Measurements from ENCODE around the gene KMT2A.
"Not testable (repeated sequence)": the region's sequence is repeated elsewhere in the genome, so short reads cannot be mapped to it uniquely, and the experiment has no call there.

KMT2A gene

DNA sequence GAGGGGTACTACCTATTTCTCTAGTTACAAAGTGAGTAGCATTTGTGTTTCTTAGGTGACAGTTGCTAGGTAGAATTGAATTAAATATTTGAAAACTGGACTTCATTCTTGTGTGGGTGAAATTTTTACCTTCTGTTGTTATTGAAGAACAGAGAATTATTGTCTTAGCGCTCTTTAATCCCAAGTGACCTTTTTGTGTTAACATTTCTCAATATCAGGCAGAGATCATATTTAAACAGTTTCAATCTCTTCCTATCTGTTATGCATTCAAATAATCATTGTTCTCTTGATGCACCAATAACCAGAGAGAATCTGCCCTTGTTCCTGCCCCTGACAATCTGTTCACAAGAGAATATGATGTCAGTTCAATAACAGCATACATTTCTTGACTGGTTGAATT, 14.2 kb downstream of the KMT2A start:
- H3K9ac ChIP-seq (ENCODE audit: low read depth, low read length) = no peak overlapping the region
- no peaks in the 10 kb centered on the region for H3K4me1 ChIP-seq (ENCODE audit: control insufficient read depth, insufficient read depth, low read length)
- H3K36me3 ChIP-seq (ENCODE audit: control insufficient read depth, insufficient read depth, low read length) = no peaks in the 10 kb centered on the region
- no peaks in the 10 kb centered on the region for H3K9me3 ChIP-seq (ENCODE audit: control insufficient read depth, insufficient read depth, low read length)
- no peak overlapping the region for H3K4me3 ChIP-seq (ENCODE audit: low read depth, low read length)
- no peaks in the 10 kb centered on the region for H3K27me3 ChIP-seq (ENCODE audit: control insufficient read depth, insufficient read depth, low read length)

DNA sequence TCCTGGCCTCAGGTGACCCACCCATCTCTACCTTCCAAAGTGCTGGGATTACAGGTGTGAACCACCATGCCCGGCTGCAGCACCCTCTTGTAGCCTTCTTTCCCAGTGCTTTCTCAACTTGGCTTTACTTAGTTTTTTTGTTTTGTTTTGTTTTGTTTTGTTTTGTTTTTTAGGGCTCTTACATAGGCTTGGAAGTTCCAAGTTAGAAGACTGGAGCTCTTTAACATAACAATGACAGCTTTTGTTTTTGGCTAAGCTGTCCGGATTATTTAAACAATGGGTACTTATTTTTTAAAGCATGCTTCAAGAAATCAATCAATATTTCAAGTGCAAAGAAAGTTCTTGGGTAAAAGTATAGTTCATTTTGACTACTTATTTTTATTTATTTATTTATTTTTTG, 25.9 kb downstream of the KMT2A start:
- Histone ChIP-seq H3K4me3 (ENCODE audit: low read depth, low read length) (no peak overlapping the region), H3K9ac (ENCODE audit: low read depth, low read length) (no peak overlapping the region), H3K36me3 (ENCODE audit: control insufficient read depth, insufficient read depth, low read length) (no peaks in the 10 kb centered on the region), H3K27me3 (ENCODE audit: control insufficient read depth, insufficient read depth, low read length) (no peaks in the 10 kb centered on the region), H3K4me1 (ENCODE audit: control insufficient read depth, insufficient read depth, low read length) (no peaks in the 10 kb centered on the region), H3K9me3 (ENCODE audit: control insufficient read depth, insufficient read depth, low read length) (no peaks in the 10 kb centered on the region)

DNA sequence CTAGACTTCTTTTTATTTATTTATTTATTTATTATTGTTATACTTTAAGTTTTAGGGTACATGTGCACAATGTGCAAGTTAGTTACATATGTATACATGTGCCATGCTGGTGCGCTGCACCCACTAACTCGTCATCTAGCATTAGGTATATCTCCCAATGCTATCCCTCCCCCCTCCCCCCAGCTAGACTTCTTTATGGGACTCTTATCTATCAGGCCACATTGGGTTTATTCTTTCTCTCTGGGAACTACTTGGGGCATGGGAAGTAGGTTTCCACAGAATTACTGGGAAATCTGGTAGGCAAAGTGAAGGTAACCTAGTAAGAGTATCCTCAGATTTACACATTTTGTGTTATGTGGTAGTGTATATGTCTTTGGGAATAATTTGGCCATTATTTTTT, 32.7 kb downstream of the KMT2A start:
- H3K4me1 ChIP-seq (ENCODE audit: control insufficient read depth, insufficient read depth, low read length); H3K9ac ChIP-seq (ENCODE audit: low read depth, low read length); H3K4me3 ChIP-seq (ENCODE audit: low read depth, low read length); H3K27me3 ChIP-seq (ENCODE audit: control insufficient read depth, insufficient read depth, low read length); H3K9me3 ChIP-seq (ENCODE audit: control insufficient read depth, insufficient read depth, low read length): not testable (repeated sequence)
- peaks cover 10% of the 10 kb centered on the region for H3K36me3 ChIP-seq (ENCODE audit: control insufficient read depth, insufficient read depth, low read length)

DNA sequence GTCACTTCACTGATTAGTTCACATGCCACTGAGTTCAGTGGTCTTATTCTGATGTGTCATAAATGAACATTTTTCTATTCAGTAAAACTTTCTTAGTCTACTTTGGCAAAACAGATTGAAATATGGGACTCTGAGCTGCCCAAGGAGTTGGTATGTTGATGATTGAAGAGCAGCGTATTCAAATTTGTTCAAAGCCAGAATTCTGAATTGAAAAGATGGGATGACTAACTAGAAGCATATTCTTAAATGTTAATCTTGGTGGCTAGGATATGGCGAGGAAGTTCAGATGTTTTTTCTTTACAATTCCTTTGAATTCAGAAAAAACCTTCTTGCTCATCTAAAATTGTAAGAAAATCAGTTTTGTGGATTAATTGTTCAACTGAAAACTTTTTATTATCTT, 34.7 kb downstream of the KMT2A start:
- peaks cover 10% of the 10 kb centered on the region for H3K36me3 ChIP-seq (ENCODE audit: control insufficient read depth, insufficient read depth, low read length)
- H3K9ac ChIP-seq (ENCODE audit: low read depth, low read length) = no peak overlapping the region
- H3K9me3 ChIP-seq (ENCODE audit: control insufficient read depth, insufficient read depth, low read length) = no peaks in the 10 kb centered on the region
- H3K4me1 ChIP-seq (ENCODE audit: control insufficient read depth, insufficient read depth, low read length) = no peaks in the 10 kb centered on the region
- H3K27me3 ChIP-seq (ENCODE audit: control insufficient read depth, insufficient read depth, low read length) = no peaks in the 10 kb centered on the region
- H3K4me3 ChIP-seq (ENCODE audit: low read depth, low read length) = no peak overlapping the region

- Histone ChIP-seq H3K4me1 (ENCODE audit: control insufficient read depth, insufficient read depth, low read length) (no peaks in the 10 kb centered on the region), H3K36me3 (ENCODE audit: control insufficient read depth, insufficient read depth, low read length) (peaks cover 26% of the 10 kb centered on the region), H3K27me3 (ENCODE audit: control insufficient read depth, insufficient read depth, low read length) (no peaks in the 10 kb centered on the region), H3K4me3 (ENCODE audit: low read depth, low read length) (no peak overlapping the region), H3K9me3 (ENCODE audit: control insufficient read depth, insufficient read depth, low read length) (no peaks in the 10 kb centered on the region), H3K9ac (ENCODE audit: low read depth, low read length) (no peak overlapping the region)
Measured at GRCh38 chr11:118473537-118473936, 37.2 kb downstream of the KMT2A start.

DNA sequence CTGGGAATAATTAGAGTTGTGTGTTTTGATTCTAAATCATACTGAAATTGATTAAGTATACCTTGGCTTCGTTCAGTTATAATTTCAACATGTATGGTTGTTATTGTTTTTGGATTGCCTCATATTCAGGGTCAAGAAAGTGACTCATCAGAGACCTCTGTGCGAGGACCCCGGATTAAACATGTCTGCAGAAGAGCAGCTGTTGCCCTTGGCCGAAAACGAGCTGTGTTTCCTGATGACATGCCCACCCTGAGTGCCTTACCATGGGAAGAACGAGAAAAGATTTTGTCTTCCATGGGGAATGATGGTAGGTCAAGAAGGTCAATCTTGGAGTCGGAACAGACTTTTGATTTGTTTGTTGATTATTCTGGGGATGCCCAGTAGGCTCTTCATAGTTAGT, 40.4 kb downstream of the KMT2A start:
- Histone ChIP-seq H3K9ac (ENCODE audit: low read depth, low read length) (no peak overlapping the region), H3K27me3 (ENCODE audit: control insufficient read depth, insufficient read depth, low read length) (no peaks in the 10 kb centered on the region), H3K4me1 (ENCODE audit: control insufficient read depth, insufficient read depth, low read length) (no peaks in the 10 kb centered on the region), H3K9me3 (ENCODE audit: control insufficient read depth, insufficient read depth, low read length) (no peaks in the 10 kb centered on the region), H3K4me3 (ENCODE audit: low read depth, low read length) (no peak overlapping the region), H3K36me3 (ENCODE audit: control insufficient read depth, insufficient read depth, low read length) (peaks cover 40% of the 10 kb centered on the region)

DNA sequence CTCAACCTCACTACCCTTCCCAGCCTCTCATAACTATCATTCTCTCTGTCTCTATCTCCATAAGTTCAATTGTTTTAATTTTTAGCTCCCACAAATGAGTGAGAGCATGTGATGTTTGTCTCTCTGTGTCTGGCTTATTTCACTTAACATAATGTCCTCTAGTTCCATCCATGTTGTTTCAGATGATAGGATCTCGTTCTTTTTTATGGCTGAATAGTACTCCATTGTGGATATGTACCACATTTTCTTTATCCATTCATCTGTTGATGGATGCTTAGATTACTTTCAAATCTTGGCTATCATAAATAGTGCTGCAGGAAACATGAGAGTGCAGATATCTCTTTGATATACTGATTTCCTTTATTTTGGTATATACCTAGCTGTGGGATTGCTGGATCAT, 44.9 kb downstream of the KMT2A start:
- not testable (repeated sequence) for H3K4me3 ChIP-seq (ENCODE audit: low read depth, low read length); H3K9ac ChIP-seq (ENCODE audit: low read depth, low read length); H3K4me1 ChIP-seq (ENCODE audit: control insufficient read depth, insufficient read depth, low read length); H3K27me3 ChIP-seq (ENCODE audit: control insufficient read depth, insufficient read depth, low read length); H3K9me3 ChIP-seq (ENCODE audit: control insufficient read depth, insufficient read depth, low read length)
- H3K36me3 ChIP-seq (ENCODE audit: control insufficient read depth, insufficient read depth, low read length) = peaks cover 47% of the 10 kb centered on the region

- Histone ChIP-seq H3K9me3 (ENCODE audit: control insufficient read depth, insufficient read depth, low read length) (no peaks in the 10 kb centered on the region), H3K4me1 (ENCODE audit: control insufficient read depth, insufficient read depth, low read length) (no peaks in the 10 kb centered on the region), H3K27me3 (ENCODE audit: control insufficient read depth, insufficient read depth, low read length) (no peaks in the 10 kb centered on the region), H3K9ac (ENCODE audit: low read depth, low read length) (no peak overlapping the region), H3K4me3 (ENCODE audit: low read depth, low read length) (no peak overlapping the region), H3K36me3 (ENCODE audit: control insufficient read depth, insufficient read depth, low read length) (peaks cover 37% of the 10 kb centered on the region)
Measured at GRCh38 chr11:118484405-118484804, 48.1 kb downstream of the KMT2A start.

DNA sequence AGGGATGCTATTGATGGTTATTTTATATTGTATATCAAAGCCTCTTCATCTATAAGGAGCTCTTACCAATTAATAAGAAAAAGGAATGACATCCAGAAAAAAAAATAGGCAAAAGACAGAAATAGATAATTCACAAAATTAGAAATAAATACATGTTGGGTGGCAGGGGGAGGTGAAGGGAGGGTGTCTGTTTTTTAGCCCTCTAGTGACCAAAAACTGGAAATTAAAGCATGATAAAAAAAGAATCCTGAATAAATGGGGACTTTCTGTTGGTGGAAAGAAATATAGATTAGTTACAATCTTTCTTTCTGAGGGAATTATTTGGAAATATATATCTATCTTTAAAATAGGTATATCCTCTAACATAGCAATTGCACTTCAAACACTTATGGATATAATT, 49.0 kb downstream of the KMT2A start:
- no peaks in the 10 kb centered on the region for H3K4me1 ChIP-seq (ENCODE audit: control insufficient read depth, insufficient read depth, low read length)
- no peak overlapping the region for H3K4me3 ChIP-seq (ENCODE audit: low read depth, low read length)
- H3K9me3 ChIP-seq (ENCODE audit: control insufficient read depth, insufficient read depth, low read length) = no peaks in the 10 kb centered on the region
- peaks cover 41% of the 10 kb centered on the region for H3K36me3 ChIP-seq (ENCODE audit: control insufficient read depth, insufficient read depth, low read length)
- no peaks in the 10 kb centered on the region for H3K27me3 ChIP-seq (ENCODE audit: control insufficient read depth, insufficient read depth, low read length)
- H3K9ac ChIP-seq (ENCODE audit: low read depth, low read length) = no peak overlapping the region

GRCh38 chr11:118488480-118489109, 52.3 kb downstream of the KMT2A start:
- H3K27me3 ChIP-seq (ENCODE audit: control insufficient read depth, insufficient read depth, low read length) = no peaks in the 10 kb centered on the region
- H3K4me3 ChIP-seq (ENCODE audit: low read depth, low read length) = no peak overlapping the region
- no peak overlapping the region for H3K9ac ChIP-seq (ENCODE audit: low read depth, low read length)
- no peaks in the 10 kb centered on the region for H3K9me3 ChIP-seq (ENCODE audit: control insufficient read depth, insufficient read depth, low read length)
- no peaks in the 10 kb centered on the region for H3K4me1 ChIP-seq (ENCODE audit: control insufficient read depth, insufficient read depth, low read length)
- H3K36me3 ChIP-seq (ENCODE audit: control insufficient read depth, insufficient read depth, low read length) = peaks cover 27% of the 10 kb centered on the region

DNA sequence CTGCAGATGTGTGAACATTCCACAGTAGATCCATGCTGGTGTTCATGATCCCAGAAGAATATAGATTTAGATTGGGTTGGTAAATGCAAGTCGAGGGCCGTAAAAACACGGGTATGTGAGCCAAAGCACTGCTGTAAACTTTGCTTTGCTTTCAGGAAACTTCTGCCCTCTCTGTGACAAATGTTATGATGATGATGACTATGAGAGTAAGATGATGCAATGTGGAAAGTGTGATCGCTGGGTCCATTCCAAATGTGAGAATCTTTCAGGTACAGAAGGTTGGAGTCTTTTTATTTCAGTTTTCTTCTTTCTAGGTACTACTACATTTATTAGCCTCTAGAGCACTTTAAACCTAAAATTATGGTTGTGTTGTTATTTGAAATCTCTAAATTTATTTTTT, 54.7 kb downstream of the KMT2A start:
- H3K9me3 ChIP-seq (ENCODE audit: control insufficient read depth, insufficient read depth, low read length) = no peaks in the 10 kb centered on the region
- no peaks in the 10 kb centered on the region for H3K27me3 ChIP-seq (ENCODE audit: control insufficient read depth, insufficient read depth, low read length)
- H3K4me1 ChIP-seq (ENCODE audit: control insufficient read depth, insufficient read depth, low read length) = no peaks in the 10 kb centered on the region
- H3K9ac ChIP-seq (ENCODE audit: low read depth, low read length) = no peak overlapping the region
- H3K4me3 ChIP-seq (ENCODE audit: low read depth, low read length) = no peak overlapping the region
- H3K36me3 ChIP-seq (ENCODE audit: control insufficient read depth, insufficient read depth, low read length) = peaks cover 43% of the 10 kb centered on the region

GRCh38 chr11:118497831-118498230, 61.5 kb downstream of the KMT2A start:
- no peaks in the 10 kb centered on the region for H3K9me3 ChIP-seq (ENCODE audit: control insufficient read depth, insufficient read depth, low read length)
- H3K4me3 ChIP-seq (ENCODE audit: low read depth, low read length) = no peak overlapping the region
- H3K4me1 ChIP-seq (ENCODE audit: control insufficient read depth, insufficient read depth, low read length) = no peaks in the 10 kb centered on the region
- no peaks in the 10 kb centered on the region for H3K27me3 ChIP-seq (ENCODE audit: control insufficient read depth, insufficient read depth, low read length)
- H3K36me3 ChIP-seq (ENCODE audit: control insufficient read depth, insufficient read depth, low read length) = peaks cover 52% of the 10 kb centered on the region
- H3K9ac ChIP-seq (ENCODE audit: low read depth, low read length) = no peak overlapping the region

Measured in iPS-15b (cell line).